DMS114 treated with DMSO at 0.1 percent for 48 hours (cell line): Measurements from ENCODE around the gene UGT1A5.
"Not testable (repeated sequence)": the region's sequence is repeated elsewhere in the genome, so short reads cannot be mapped to it uniquely, and the experiment has no call there.

Experiments
- DNase-seq: peaks from one replicate; lab custom pipeline; 2025; ENCODE audit not compliant: unreplicated experiment; lab: John Stamatoyannopoulos, UW

The UGT1A5 gene

DNA sequence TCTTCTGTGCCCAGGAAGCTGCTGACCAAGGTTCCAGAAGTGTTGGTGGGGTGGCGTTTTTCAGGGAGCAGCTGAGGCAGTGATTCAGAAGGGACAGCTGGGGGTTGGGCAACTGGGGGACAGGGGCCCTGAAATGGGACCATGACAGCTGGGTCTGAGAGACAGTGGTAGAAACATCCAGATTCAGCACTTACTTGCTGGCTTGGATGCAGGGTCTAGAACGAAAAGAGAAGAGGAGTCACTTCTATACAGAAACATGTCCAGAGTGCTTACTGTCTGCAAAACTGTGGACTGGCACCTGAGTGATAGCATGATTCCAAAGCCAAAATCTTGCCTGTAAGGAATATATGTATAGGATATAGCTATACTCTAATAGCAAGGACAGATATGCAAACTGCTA lies 33.1 kb downstream of the UGT1A5 start:
- DNase-seq, result not testable (repeated sequence)

DNA sequence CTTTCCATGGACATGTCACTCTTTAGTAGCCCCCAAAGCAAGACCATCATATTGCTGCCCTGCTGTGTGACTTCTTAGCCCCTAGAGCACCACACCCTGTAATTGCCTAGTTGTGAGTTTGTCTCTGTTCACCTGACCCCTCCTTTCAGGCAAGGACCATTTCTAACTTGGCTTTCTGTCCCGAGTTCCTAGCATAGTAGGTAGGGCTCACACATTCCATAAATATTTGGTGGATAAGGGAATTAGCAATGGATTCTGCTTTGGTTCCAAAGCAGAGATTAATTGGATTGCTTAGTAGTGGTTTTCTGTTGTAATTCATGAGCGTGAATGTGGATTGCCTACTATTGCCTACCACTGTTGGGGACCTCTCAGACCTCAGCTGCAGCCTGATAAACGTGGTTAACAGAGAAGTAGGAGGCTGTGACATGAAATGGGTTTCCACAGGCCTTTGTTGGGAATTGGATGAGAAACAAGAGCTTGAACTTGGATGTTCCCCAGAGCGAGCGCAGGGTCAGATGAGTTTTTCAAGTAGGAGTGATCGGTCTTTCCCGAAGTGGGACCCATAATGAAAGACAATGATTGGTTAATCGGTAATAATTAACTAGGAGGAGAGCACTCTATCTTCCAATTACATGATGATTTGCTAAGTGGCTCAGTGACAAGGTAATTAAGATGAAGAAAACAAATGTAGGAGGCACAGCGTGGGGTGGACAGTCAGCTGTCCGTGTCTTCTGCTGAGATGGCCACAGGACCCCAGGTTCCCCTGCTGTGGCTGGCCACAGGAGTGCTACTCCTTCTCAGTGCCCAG lies 34.0 kb downstream of the UGT1A5 start:
- DNase-seq, result no peak

DNA sequence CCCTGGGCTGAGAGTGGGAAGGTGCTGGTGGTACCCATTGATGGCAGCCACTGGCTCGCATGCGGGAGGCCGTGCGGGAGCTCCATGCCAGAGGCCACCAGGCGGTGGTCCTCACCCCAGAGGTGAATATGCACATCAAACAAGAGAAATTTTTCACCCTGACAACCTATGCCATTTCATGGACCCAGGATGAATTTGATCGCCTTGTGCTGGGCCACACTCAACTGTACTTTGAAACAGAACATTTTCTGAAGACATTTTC lies 34.5 kb downstream of the UGT1A5 start:
- DNase-seq, result no peak

DNA sequence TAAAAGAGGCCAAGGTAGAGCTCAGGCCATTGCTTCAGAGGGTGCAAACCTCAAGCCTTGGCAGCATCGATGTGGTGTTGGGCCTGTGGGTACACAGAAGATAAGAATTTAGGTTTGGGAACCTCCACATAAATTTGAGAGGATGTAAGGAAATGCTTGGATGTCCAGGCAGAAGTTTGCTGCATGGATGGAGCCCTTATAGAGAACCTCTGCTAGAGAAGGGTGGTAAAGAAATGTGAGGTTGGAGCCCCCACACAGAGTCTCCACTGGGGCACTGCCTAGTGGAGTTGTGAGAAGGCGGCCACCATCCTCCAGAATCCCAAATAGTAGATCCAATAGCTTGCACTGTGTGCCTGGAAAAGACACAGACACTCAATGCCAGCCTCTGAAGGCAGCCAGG lies 38.0 kb downstream of the UGT1A5 start:
- not testable (repeated sequence) for DNase-seq

DNA sequence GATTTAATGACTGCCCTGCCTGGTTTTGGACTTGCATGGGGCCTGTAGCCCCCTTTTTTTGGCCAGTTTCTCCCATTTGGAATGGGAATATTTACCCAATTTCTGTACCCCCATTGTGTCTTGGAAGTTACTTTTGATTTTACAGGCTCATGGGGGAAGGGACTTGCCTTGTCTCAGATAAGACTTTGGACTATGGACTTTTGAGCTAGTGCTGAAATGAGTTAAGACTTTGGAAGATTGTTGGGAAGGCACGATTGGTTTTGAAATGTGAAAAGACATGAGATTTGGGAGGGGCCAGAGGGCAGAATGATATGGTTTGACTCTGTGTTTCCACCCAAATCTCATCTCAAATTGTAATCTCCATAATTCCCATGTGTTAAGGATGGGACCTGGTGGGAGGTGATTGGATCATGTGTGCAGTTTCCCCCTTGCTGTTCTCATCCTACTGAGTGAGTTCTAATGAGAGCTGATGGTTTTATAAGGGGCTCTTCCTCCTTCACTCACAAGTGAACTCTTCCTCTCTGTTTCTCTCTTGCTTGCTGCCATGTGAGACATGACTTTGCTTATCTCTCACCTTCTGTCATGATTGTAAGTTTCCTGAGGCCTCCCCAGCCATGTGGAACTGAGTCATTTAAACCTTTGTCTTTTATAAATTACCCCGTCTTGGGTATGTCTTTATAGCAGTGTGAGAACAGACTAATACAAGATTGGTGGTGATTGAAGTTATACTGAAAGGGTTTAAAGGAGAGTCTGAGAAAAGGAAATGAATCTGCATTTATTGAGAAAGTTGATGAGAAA lies 38.7 kb downstream of the UGT1A5 start:
- DNase-seq, result not testable (repeated sequence)

DNA sequence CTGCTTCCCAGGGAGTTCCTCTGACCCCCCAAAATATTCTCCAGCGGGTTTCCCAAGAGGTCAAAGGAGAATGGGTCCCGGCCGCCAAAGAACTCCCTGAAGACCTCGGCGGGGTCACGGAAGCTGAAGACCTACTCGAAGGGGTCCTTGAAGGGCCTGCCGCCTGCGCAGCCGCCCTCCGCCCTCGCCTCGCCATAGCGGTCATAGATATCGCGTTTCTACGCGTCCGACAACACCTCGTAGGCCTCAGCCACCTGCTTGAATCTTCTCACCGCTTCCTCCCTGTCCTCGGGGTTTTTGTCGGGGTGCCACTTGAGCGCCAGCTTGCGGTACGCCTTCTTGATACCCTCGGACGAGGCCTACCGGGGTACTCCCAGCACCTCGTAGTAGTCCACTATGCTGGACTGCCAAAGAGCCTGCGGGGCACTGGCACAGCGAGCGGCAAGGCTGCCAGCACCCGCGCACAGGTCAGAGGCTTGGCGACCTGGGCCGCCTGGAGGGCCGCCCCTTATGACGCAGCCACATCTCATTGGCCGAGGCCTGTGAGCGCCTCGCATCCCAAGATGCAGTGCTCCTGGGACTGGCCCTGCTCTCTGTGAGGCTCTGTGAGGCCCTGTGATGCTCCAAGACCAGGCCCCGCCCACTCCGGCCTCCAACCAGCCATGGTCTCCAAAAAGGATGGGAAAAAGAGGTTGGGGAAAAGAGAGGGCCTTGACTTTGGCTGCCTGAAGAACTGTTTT lies 42.3 kb downstream of the UGT1A5 start:
- no peak for DNase-seq

DNA sequence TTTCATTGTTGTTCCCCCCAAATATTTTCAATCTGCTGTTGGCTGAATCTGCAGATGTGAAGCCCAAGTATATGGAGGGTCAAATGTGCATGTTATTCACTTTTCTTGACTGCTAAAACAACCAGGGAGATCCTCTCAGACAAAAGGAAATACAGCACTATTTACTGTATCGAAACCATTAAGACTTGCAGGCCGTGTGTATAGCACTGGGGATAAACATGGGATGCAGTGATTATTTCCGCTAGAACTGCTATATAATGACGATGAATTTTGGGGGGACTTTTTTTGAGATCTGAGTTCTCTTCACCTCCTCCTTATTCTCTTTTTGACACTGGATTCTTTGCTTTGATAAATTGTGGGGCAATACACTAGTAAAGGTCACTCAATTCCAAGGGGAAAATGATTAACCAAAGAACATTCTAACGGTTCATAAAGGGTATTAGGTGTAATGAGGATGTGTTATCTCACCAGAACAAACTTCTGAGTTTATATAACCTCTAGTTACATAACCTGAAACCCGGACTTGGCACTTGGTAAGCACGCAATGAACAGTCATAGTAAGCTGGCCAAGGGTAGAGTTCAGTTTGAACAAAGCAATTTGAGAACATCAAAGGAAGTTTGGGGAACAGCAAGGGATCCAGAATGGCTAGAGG lies 43.8 kb downstream of the UGT1A5 start:
- no peak for DNase-seq

DNA sequence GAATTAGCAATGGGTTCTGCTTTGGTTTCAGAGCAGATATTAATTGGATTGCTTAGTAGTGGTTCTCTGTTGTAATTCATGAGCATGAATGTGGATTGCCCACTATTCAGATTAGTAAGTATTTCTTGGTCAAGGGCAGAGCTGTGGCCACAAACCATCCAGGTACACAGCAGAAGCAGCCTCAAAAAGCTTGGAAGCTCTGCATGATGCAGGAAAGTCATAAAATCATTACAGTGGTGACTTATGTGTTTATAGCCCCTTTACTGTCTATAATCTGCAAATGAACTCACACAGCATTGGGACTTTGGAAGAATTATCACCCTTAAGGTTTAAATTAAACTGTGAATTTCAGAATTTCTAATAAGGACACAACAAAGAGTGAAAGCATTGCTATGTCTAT lies 45.4 kb downstream of the UGT1A5 start:
- DNase-seq, result no peak

DNA sequence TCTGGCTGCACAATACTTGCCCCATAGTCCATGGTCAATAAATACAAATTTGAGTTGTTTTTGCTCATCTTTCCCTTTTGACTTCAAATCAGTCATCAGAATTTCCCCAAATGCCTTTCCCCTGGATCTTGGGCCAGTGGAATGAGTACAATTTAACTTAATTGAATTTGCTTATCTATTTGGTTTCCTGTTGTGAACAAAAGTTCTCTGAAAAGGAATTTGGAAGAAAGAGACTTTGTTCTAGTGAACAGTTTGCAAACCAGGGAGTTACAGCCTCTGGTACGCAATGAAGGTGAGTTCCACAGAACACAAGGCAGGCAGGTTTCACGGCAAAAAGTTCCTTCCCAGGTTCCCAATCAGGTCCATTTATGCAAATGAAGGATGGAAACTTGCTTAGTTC lies 46.1 kb downstream of the UGT1A5 start:
- DNase-seq, result no peak

DNA sequence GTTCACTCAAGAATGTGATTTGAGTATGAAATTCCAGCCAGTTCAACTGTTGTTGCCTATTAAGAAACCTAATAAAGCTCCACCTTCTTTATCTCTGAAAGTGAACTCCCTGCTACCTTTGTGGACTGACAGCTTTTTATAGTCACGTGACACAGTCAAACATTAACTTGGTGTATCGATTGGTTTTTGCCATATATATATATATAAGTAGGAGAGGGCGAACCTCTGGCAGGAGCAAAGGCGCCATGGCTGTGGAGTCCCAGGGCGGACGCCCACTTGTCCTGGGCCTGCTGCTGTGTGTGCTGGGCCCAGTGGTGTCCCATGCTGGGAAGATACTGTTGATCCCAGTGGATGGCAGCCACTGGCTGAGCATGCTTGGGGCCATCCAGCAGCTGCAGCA lies 47.3 kb downstream of the UGT1A5 start, which contains the start of gene UGT1A1:
TSS of gene UGT1A1 (plus strand) at position 228 of the 400 bp plus-strand sequence. CDS start at position 246, 18 bp downstream.
- no peak for DNase-seq

DNA sequence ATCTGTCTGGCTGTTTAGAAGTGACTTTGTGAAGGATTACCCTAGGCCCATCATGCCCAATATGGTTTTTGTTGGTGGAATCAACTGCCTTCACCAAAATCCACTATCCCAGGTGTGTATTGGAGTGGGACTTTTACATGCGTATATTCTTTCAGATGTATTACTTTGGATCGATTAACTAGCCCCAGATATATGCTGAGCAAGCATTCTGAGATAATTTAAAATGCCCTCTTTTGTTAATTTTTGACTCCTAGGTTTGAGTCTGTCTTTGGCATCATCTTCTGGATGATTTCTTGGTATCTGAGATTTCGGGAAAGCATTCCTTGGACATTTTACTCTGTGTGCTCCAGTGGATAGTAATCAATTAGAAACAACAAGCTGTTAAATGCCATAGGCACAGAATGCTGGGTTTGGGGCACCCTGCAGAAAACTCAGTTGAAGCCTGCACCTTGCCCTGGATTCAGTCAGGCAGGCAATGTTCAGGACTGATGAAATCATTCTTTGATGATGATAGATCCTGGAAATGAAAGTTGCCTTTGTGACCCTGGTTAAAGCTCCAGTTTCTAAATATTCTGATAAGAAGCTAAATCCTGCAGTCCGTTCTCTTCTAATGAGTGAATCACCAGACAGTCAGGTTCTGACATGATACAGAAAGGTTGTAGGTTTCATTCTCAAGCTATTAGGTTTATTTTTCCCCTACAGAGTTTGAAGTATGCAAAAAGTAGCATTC lies 48.5 kb downstream of the UGT1A5 start:
- DNase-seq, result no peak

DNA sequence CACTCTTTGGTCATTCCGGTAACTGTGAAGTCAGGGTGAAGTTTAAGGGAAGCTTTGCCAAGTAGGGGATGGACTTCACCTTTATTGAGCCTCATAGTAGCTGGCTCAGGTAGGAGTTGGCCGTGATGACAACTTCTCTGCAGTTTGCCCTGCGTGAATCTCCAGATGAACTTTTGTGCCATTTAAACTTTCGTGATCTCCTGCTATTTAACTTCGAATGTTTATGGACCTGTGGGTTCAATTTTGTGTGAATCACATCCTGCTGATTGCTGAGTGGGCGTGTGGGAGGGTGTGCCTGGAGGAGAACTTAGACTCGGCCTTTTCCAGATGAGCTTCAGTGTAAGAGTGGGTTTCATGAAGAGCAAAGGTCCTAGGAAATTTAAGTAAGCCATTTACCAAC lies 51.6 kb downstream of the UGT1A5 start:
- DNase-seq, result no peak

DNA sequence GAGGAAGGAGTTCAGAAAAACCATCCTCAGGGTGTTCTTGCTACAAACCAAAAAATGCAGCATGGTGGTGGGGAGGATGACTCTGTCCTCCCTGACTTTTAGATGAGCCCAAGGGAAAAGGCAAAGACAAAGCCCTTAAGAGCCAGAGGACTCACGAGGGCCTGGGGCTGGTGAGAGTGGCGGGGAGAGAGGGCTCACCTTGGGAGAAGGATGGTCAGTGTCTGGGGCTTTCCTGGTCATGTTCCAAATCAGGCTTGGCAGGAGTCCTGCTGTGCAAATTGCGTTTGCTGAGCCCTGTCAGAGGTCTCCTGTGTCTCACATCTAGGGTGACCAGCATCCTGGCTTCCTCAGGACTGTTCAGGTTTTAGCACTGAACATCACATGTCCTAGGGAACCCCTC lies 52.1 kb downstream of the UGT1A5 start:
- DNase-seq, result no peak

DNA sequence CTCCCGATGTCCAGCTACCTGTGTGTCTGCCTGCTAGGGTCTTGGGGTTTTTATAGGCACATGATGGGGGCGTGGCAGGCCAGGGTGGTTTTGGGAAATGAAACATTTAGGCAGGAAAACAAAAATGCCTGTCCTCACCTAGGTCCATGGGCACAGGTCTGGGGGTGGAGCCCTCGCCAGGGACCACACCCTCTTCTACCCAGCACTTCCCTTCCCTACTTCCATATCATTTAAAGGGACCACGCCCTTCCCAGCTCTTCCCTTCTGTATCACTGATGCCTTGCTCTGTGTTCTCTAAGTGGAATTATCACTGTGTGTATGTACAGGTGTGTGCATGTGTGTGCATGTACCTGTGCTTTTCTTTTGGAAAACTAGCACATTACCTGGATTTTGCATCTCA lies 53.7 kb downstream of the UGT1A5 start:
- no peak for DNase-seq

DNA sequence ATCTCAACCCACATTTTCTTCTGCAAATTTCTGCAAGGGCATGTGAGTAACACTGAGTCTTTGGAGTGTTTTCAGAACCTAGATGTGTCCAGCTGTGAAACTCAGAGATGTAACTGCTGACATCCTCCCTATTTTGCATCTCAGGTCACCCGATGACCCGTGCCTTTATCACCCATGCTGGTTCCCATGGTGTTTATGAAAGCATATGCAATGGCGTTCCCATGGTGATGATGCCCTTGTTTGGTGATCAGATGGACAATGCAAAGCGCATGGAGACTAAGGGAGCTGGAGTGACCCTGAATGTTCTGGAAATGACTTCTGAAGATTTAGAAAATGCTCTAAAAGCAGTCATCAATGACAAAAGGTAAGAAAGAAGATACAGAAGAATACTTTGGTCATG lies 55.4 kb downstream of the UGT1A5 start:
- DNase-seq, result no peak

DNA sequence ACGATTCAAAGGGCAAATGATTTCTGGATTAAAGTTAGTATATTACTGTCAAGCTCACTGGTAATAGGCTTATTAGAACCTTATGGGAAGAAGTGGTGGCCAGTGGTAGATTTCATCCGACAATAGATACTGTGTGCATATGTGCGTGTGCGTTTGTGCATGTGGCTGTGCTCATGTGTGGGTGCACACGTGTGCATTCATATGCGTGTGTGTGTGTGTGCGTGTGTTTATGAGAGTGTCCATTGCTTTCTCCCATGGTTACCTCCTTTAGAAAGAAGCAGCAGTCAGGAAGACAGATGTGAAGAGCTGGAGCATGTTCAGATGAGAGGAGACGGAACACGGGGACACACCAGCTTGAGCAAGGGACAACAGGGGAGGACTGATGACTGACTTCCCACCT lies 56.6 kb downstream of the UGT1A5 start:
- DNase-seq, result no peak

DNA sequence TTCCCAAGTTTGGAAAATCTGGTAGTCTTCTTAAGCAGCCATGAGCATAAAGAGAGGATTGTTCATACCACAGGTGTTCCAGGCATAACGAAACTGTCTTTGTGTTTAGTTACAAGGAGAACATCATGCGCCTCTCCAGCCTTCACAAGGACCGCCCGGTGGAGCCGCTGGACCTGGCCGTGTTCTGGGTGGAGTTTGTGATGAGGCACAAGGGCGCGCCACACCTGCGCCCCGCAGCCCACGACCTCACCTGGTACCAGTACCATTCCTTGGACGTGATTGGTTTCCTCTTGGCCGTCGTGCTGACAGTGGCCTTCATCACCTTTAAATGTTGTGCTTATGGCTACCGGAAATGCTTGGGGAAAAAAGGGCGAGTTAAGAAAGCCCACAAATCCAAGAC lies 59.4 kb downstream of the UGT1A5 start:
- DNase-seq, result no peak

DNA sequence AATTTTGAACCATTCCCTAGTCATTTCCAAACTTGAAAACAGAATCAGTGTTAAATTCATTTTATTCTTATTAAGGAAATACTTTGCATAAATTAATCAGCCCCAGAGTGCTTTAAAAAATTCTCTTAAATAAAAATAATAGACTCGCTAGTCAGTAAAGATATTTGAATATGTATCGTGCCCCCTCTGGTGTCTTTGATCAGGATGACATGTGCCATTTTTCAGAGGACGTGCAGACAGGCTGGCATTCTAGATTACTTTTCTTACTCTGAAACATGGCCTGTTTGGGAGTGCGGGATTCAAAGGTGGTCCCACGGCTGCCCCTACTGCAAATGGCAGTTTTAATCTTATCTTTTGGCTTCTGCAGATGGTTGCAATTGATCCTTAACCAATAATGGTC lies 59.9 kb downstream of the UGT1A5 start:
- no peak for DNase-seq

DNA sequence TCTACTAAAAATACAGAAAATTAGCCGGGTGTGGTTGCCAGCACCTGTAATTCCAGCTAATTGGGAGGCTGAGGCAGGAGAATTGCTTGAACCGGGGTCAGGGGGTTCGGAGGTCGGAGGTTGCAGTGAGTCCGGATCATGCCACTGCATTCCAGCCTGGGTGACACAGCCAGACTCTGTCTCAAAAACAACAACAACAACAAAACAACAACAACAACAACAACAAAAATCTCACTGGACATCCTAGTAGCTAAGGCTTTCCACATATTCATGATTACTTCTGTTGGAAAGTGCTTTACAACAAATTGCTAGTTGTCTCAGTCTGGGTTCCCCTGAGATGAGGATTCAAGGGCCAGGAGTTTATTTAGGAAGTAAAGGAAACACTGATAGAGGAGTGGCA lies 61.1 kb downstream of the UGT1A5 start:
- DNase-seq, result no peak

DNA sequence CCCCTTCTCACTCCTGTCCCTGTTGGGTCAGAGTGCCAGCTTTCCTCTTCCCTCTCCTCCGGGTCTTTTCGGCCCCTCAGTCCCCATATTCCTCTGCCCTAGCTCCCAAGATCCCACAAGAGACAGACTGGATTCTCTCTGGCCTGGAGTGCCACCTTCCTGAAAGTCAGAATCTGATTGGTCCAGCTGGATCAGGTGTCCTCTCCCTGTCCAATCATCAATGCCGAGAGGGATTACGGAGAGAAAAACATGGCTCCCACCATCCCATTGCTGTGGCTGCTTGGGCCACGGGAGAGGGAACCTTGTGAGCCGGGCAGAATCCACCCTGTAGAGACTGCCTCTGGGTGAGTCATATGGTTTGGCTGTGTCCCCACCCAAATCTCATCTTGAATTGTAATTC lies 62.7 kb downstream of the UGT1A5 start:
- no peak for DNase-seq

DNA sequence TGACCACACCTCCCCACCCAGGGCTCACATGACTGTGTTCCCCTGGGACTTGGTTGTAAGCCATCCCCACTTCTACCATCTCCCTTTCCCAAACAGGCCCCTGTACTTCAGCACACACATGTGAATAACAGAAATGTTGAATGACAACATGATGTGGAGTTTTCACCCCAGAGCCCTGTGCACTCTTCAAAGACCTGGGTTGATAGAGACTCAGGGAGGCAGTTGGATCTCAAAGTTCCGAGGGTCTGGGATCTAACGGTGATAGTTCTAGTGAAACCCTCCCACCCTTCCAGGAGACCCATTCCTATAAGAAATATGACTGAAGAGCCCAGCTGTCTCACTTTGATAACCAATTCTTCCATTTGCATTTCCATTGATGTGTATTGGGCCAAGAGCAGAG lies 65.3 kb downstream of the UGT1A5 start, which contains the start of gene MROH2A:
TSS of gene MROH2A (plus strand) at position 301 of the 400 bp plus-strand sequence. CDS start 1,029 bp downstream, outside the sequence.
- DNase-seq, result no peak
